K562 (cell line): Measurements from ENCODE around the gene AGO4. TPM values are rescaled to one million over a fixed set of nuclear protein-coding genes. Genes with fewer than 3 reads are reported as not detected.
A peak's percentile ranks its signal among the peaks of the same experiment; 100 is the strongest.

Source experiments
- ARID4B ChIP-seq: sonication (generic); formaldehyde crosslinking; IDR thresholded peaks from 2 replicates; pipeline ENCODE4 v1.8.0; 2022; ENCODE audit warnings: mild to moderate bottlenecking, missing genetic modification reagents
- E4F1 ChIP-seq: fragments of 250-450 bp; sonication (Bioruptor Pico); IDR thresholded peaks from 2 replicates; pipeline ENCODE4 v1.5.0; 2021; ENCODE audit warnings: mild to moderate bottlenecking, borderline replicate concordance
- GATAD2B ChIP-seq: fragments of 450-650 bp; IDR thresholded peaks from 2 replicates; pipeline ENCODE4 v1.6.1; 2017; ENCODE audit warnings: mild to moderate bottlenecking, borderline replicate concordance
- HNRNPLL ChIP-seq: fragments of 200-400 bp; formaldehyde crosslinking; IDR thresholded peaks from 2 replicates; pipeline ENCODE4 v1.6.1; 2017; ENCODE audit warnings: low read length, low read depth, mild to moderate bottlenecking; ENCODE audit not compliant: poor library complexity, severe bottlenecking
- MAFF ChIP-seq: IDR thresholded peaks from 2 replicates; pipeline ENCODE4 v1.6.1; 2012; ENCODE audit warnings: low read length, improper control_type of control experiment
- NCOA6 ChIP-seq: fragments of 450-650 bp; IDR thresholded peaks from 2 replicates; pipeline ENCODE4 v1.6.1; 2017; ENCODE audit warnings: mild to moderate bottlenecking
- NFE2L1 ChIP-seq: fragments of 450-650 bp; IDR thresholded peaks from 2 replicates; pipeline ENCODE4 v1.6.1; 2016; ENCODE audit warnings: missing genetic modification characterization, low read depth, mild to moderate bottlenecking, missing compliant biosample characterization, moderate library complexity, borderline replicate concordance
- POLR2G ChIP-seq: fragments of 200-400 bp; formaldehyde crosslinking; IDR thresholded peaks from 2 replicates; pipeline ENCODE4 v1.6.1; 2017; ENCODE audit warnings: low read depth, mild to moderate bottlenecking, antibody characterized with exemption, low read length, moderate library complexity
- POU5F1 ChIP-seq: fragments of 150-350 bp; IDR thresholded peaks from 2 replicates; pipeline ENCODE4 v1.6.1; 2014; ENCODE audit warnings: borderline replicate concordance, low read length, low read depth, mild to moderate bottlenecking; ENCODE audit not compliant: partially characterized antibody
- RBM22 ChIP-seq: fragments of 200-400 bp; formaldehyde crosslinking; IDR thresholded peaks from 2 replicates; pipeline ENCODE4 v1.6.1; 2018; ENCODE audit warnings: low read length, low read depth; ENCODE audit not compliant: poor library complexity, severe bottlenecking
- SIRT6 ChIP-seq: IDR thresholded peaks from one replicate; pipeline ENCODE4 v1.6.1; 2012; ENCODE audit warnings: low read depth, mild to moderate bottlenecking, control low read depth, inconsistent platforms, low read length, moderate library complexity
- SMARCB1 ChIP-seq: IDR thresholded peaks from 2 replicates; pipeline ENCODE4 v1.6.1; 2011; ENCODE audit warnings: improper control_type of control experiment, low read depth; ENCODE audit not compliant: insufficient read length
- TAF1 ChIP-seq: IDR thresholded peaks from 2 replicates; pipeline ENCODE4 v1.6.1; 2011; ENCODE audit warnings: mild to moderate bottlenecking, low read length, moderate library complexity; ENCODE audit not compliant: insufficient read depth, control insufficient read depth, severe bottlenecking; ENCODE audit errors: extremely low read depth
- TCF7 ChIP-seq: sonication (generic); IDR thresholded peaks from 2 replicates; pipeline ENCODE4 v1.6.1; 2016; ENCODE audit warnings: antibody characterized with exemption, borderline replicate concordance
- THRB ChIP-seq: fragments of 450-650 bp; formaldehyde crosslinking; conservative IDR thresholded peaks from 2 replicates; pipeline ENCODE4 v1.4.0; 2022; ENCODE audit warnings: mild to moderate bottlenecking, missing genetic modification characterization
- USF1 ChIP-seq: sonication (generic); formaldehyde crosslinking; IDR thresholded peaks from 2 replicates; pipeline ENCODE4 v1.9.0; 2022; ENCODE audit warnings: mild to moderate bottlenecking, missing genetic modification reagents
- ZNF511 ChIP-seq: sonication (generic); formaldehyde crosslinking; IDR thresholded peaks from 2 replicates; pipeline ENCODE4 v1.8.0; 2022; ENCODE audit warnings: mild to moderate bottlenecking, missing genetic modification reagents
- polyA plus RNA-seq, 8 experiments: library from polyadenylated mRNA; depleted of rRNA in 4 of 8; stranded (reverse) in 5 of 8; unstranded in 3 of 8; fragments of >200 nt; fragmentation: Nextera tagmentation in 2 of 8; fragmentation: Illumina TruSeq in 1 of 8; extraction: Ambion mirVana in 2 of 8; extraction: Trizol in 1 of 8; gene quantifications; 2 replicates each; pipeline versions ENCODE4 v1.2.1 to v1.2.3, GENCODE V29; 2011 to 2014; ENCODE audit warnings: inconsistent platforms in 1 of 8, missing spikeins in 1 of 8
- total RNA-seq, 7 experiments: library from RNA; depleted of rRNA in 6 of 7; stranded (reverse); fragments of >200 nt in 6 of 7; fragmentation: Illumina TruSeq in 2 of 7; extraction: Trizol in 2 of 7; gene quantifications; 2 replicates each; pipeline versions ENCODE4 v1.2.1 to v1.2.3, GENCODE V29; 2011 to 2021; ENCODE audit warnings: low replicate concordance in 1 of 7

AGO4 gene
- total and polyA plus RNA-seq, 9 of the 15 experiments (the other 6 are each of a cell fraction or from before 2014, with no cell fraction given) = 1.3 to 10.5 (median 6.5) TPM

- TF ChIP-seq ARID4B (peak; percentile 81), E4F1 (CRISPR knock-in tag) (no peak), GATAD2B (no peak), NFE2L1 (tag) (no peak), SMARCB1 (no peak), TAF1 (no peak), RBM22 (no peak), TCF7 (no peak), POLR2G (no peak), HNRNPLL (no peak), SIRT6 (no peak), THRB (no peak), USF1 (CRISPR knock-in tag) (no peak), MAFF (no peak), NCOA6 (no peak), POU5F1 (no peak), ZNF511 (CRISPR knock-in tag) (no peak)
Measured at GRCh38 chr1:35881850-35882273, 74.0 kb downstream of the AGO4 start (continued).
